Forelimb muscle (tissue), 1 donor: ENCODE data around the gene SOX10. TPM values are rescaled to one million over a fixed set of nuclear protein-coding genes. Genes with fewer than 3 reads are reported as not detected.

Experiments used
- DNase-seq: peaks from one replicate; pipeline ENCODE4 v3.0.0-alpha.2; 2013; ENCODE audit warnings: low read depth
- polyA plus RNA-seq: library from polyadenylated mRNA; unstranded; fragments of 120-200 nt; gene quantifications from one replicate; pipeline ENCODE4 v1.2.1, GENCODE V29; 2013; ENCODE audit not compliant: insufficient read length

SOX10 gene
- polyA plus RNA-seq, 1 donor = 4.9 TPM

DNA sequence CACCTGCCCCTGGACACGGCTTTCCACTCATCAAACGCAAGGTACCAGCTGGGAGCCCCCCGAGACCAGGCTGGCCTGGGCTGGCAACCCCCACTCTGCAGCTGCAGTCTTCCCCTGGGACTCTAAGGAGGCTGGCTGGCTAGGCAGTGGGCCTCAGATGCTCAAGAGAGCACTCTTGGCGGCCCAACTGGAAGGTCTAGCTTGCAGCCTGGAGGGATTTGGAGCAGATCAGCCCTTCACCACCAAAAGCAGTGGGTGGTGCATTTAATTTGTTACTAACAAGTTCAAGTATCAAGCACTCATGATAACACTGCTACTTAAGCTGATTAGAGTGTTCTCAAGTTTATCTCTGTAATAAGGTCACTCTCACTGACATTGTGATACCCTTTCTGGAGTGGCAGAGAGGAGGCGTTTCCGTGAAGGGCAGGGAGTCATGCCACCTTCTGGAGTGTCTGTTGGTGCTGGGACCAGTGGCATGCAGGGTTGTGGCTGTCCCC lies 52.4 kb downstream of the SOX10 start:
- DNase-seq = no peak

DNA sequence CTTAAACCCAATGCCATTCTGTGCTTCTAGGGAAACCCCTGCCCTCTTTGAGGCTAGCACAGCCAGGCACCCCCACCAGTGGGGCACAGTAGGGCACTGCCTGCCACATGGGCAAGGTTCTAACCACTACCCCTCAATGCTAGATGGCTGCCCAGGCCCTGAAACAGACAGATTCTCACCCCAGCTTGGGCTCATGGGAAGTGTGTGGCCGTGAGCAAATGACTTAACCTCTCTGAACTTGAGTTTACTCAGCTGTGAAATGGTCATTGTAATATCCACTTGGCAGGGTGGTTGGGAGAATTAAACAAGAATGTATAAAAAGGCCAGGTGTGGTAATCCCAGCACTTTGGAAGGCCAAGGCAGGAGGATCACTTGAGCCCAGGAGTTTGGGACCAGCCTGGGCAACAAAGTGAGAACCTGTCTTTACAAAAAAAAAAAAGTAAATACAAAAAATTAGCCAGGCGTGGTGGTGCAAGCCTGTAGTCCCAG lies 53.4 kb downstream of the SOX10 start:
- no peak for DNase-seq

DNA sequence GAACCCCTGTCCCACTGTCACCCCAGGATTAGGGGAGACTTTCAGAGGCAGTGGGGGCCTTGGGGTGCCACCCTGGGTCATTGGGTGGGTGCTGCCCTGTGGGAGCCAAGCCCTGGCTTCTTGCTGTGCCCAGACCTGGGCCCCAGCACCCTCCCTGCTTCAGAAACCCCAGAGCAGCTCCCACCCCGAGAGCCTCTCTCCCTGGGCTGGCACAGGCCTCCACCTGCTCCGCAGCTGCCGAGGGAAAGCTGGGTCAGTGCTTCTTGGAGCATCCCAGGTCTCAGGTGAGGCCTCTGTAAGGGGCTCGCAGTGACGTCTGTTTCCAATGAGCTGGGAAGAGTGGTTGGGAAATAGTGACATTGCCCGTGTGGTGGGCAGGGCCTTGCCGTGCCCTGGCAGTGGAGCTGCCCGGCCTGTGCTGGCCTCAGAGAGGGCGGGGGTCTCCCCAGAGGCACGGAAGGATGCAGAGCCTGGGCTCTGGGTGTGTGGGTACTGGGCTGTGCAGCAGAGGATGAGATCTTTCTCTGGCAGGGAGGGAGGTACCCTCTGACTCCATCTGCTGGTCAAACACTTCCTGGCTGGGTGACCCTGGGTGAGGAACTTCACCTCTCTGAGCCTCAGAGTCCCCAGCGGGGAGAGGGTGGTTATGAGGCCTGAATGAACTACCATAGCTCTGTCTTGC lies 53.9 kb downstream of the SOX10 start:
- no peak for DNase-seq

DNA sequence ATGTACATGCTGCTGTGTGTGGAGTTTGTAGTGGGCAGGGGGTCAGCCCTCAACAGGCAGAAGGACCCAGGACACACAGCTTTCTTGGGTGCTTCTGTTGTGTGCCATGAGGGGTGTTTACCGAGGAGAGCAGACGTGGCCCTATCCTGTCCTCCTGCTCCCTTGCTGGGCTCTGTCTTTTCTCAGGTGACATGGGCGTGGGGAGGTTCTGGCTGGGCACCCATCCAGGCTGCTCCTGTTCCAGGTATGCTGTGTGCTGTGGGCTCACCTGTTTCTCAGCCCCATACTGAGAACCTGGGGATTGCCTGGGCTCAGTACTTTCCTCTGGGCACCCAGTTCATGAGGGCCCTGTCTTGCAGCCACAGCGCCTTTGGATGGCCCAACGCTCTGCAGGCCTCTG lies 55.0 kb downstream of the SOX10 start:
- no peak for DNase-seq

DNA sequence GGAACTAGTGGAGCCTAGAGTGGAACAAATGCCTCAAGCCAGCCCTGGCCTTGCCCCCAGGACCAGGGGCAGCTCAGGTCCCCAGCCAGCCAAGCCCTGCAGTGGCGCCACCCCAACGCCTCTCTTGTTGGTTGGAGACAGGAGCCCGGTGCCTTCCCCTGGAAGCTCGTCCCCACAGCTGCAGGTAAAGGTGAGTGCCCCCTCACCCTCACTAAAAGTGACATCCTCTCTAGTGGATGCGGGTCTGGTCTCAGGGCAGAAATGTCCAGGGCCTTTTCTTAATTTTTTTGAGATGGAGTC lies 56.8 kb downstream of the SOX10 start:
- DNase-seq = no peak

DNA sequence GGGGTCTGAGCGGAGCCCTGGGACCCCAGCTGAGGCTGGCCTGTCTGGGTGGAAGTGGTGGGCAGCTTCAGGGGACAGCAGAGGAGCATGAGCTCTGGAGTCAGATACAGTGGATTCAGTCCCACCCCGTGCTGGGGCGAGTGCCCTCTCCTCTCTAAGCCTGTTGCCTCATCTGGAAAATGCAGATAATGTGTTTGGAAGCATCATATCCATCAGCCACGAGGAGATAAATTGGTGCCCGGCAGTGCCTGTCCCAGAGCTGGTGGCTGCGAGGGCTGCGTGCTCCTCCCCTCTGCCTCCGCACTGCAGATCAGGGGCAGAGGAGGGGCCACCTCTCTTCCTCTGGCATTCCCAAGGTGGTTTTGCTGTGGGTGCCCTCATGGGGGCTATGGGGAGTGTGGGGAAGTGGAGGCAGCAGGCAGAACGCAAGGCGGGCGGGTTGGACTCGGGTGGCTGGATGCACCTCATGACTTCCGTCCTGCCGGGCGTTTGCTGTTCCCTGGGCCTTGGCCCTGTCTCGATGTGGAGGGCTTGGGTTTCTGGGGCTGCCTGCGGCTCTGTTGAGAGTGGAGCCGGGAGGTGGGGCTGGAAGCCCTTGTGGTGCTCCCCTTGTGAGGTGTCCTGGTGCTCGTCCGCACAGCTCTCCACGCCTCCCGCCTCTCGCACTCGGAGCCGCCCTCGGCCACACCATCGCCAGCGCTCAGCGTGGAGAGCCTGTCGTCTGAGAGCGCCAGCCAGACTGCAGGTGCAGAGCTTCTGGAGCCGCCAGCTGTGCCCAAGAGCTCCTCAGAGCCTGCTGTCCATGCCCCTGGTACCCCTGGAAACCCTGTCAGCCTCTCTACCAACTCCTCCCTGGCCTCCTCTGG lies 57.4 kb downstream of the SOX10 start:
- no peak for DNase-seq

DNA sequence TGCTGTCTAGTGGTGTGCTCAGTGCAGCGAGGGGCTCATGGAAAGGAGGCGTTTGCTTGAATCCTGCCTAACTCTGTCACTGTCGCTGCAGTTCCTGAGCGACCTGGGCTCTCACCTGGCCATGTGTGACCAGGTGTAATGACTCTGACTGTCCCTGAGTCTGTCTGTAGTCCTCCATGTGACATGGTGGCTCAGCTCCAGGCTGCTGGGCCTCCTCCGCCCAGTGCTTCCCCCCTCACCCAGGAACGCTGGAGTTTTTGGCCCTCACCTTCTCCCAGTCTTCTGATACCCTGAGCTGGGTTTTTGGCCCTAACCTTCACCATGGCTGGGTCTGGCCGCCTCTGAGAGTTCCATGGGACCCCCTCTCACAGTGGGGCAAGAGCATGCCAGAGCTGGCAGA lies 58.0 kb downstream of the SOX10 start:
- no peak for DNase-seq

DNA sequence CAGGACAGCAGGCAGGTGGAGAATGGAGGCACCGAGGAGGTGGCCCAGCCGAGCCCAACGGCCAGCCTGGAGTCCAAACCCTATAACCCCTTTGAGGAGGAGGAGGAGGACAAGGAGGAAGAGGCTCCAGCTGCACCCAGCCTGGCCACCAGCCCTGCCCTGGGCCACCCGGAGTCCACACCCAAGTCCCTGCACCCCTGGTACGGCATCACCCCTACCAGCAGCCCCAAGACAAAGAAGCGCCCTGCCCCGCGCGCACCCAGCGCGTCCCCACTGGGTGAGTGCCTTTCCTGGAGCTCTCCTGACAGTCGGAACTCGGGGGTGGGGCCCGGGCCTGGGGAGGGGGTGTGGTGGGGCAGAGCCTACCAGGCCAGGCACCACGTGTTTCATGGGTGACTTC lies 58.6 kb downstream of the SOX10 start:
- DNase-seq = no peak

DNA sequence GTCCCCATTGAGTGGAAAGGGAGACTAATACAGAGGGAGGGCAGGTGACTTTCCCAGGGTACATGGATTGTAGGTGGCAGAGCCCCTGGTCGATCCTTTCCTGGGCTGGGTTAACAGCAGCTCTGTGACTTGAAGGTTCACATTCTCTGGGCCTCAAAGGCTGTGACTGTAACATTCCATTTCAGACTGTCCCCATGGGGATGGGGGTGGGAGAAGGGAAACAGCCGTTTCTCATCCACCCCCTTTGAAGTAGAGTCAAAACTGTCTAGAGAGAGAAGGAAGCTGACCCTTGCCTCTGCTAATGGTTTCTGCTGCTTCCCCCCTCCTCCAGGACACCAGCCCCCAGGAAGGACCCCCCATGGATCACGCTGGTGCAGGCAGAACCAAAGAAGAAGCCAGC lies 59.0 kb downstream of the SOX10 start:
- DNase-seq = no peak

DNA sequence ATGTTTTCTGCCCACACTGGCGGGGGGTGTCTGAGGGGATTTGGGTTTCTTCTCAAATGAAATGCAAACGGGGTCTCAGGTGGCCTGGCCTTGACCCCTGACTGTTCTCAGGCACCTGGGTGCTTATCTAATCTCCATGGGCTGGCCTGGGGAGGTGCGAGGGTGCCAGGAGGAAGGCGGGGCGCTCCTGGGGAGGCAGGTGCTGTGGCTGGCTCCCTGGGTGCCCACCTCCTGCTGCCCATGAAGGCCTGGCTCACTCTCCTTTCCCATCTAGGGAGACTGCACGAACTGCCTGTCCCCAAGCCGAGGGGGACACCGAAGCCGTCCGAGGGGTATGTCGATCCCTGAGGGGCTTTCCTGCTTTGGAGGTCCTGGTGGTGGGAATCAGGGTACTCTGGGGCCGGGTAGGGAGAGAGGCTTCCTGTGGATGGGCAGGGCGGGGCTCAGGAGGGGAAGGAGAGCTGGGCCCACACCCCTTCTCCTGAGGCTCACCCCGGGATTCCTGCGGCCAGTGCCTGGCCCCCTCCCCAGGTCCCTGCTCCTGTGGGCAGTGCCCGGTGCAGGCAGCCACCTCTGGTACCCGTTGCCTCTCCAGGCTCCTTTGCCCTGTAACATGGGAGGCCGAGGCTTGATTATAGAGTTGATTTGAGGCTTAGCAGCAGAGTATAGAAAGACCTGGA lies 59.8 kb downstream of the SOX10 start:
- DNase-seq = no peak

DNA sequence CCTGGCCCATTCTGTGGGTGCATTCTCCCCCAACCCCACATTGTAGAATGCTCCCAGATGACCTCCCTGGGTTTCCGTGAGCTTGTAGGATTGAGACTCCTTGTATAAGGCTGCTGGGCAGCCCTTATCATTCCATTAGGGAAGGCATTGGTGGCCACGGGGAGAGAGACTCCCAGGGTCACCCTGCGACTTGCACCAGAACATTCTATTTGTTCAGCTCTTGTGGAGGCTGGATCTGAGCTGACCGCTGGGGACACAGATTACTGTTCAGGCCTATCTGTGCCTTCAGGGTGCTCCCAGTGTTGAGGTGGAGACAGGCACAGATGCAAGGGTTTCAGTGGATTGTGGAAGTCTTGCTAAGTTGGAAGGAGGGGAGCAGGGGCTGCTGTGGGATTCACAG lies 60.4 kb downstream of the SOX10 start:
- no peak for DNase-seq

Other genes starting within 250 kb of the SOX10 start
- gene GCAT, start 176.6 kb downstream of the SOX10 start, polyA plus RNA-seq = 5.9 TPM
- gene GALR3, start 161.2 kb downstream of the SOX10 start, polyA plus RNA-seq = 0.11 TPM
- gene ANKRD54, start 140.2 kb downstream of the SOX10 start, polyA plus RNA-seq = 10.8 TPM
- gene EIF3L, start 135.1 kb downstream of the SOX10 start, polyA plus RNA-seq = 1,359 TPM
- gene MICALL1, start 78.3 kb downstream of the SOX10 start, polyA plus RNA-seq = 47.2 TPM
- gene C22orf23, start 31.0 kb downstream of the SOX10 start, polyA plus RNA-seq = 10.2 TPM
- gene POLR2F, start 30.9 kb downstream of the SOX10 start, polyA plus RNA-seq = 43.4 TPM
- gene PICK1, start 72.8 kb upstream of the SOX10 start, polyA plus RNA-seq = 9.3 TPM
- gene SLC16A8, start 99.6 kb upstream of the SOX10 start, polyA plus RNA-seq = 2.7 TPM
- 1.2 TPM for gene BAIAP2L2, start 126.1 kb upstream of the SOX10 start, polyA plus RNA-seq
- 13.5 TPM for gene PLA2G6, start 197.3 kb upstream of the SOX10 start, polyA plus RNA-seq
- 4.8 TPM for gene MAFF, start 217.4 kb upstream of the SOX10 start, polyA plus RNA-seq